ENCODE results near the gene FARS2.

DNA sequence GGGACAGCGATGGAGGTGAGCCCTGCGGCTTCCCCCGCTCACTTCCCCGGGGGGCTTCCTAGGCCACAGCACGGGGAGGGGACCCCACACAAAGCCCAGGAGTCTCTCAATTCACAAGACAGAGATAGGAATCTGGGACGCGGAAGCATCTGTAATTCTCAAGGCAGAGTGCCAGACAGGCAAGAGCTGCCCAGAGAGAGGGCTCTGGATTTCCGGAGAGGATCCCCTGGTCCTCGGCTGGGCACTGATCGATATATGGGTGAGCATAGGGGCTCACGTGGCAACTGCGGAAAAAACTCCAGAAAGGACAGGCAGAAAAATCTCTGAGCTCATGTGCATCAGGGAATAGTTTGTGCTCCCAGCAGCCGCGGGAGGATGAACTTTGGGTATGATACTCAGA is 449.2 kb downstream of the FARS2 start:
- no peak for TF ChIP-seq CTCF (IDR thresholded peaks at IDR 0.05)
- no peak for TF ChIP-seq EZH2 (IDR thresholded peaks at IDR 0.05; ENCODE audit: borderline replicate concordance, insufficient read depth, low read depth, low read length, poor library complexity, severe bottlenecking)
